ENCODE data around the gene RNGTT.

RNGTT gene

DNA sequence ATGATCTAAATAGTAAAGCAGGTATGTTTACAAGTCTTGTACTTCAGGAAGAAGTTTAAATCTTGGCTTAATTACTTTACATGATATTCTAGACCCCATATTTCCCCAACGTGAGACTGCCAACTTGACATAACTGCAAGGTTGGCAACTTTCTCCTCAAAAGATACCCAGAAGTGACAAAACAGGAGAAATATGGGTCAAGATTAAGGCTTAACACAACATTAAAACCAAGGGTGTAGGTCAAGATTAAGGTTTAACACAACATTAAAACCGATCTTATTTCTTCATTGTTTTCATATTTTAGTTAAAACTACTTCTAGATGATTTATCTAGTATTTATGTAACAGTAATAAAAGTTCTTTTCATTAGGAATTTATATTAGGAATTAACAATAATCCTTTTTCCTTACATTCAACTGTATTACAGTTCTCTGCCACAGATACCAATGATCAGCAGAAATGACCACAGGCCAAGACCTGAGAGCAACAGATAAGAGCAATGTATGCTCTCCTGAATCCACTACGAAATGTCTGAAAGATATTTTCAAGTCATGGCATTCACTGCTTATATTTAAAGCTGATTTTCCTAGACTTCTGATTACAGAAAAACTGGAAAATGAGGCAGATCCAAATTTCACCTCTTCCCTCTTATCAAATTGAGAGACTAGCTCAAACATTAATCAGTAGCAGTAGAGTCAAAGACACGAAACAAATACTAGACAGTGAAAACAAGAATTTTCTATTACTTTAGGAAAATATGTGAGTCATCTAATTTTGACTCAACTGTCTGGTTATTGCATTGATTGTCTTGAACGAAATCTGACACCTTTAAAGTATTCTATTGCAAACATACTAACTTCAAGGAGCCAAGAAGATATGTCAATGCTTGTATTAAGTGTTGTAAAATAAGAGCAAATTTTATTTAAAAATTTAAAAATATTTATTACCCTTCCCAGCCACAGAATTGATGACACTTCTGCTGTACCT is 72.3 kb downstream of the RNGTT start:
- no peaks in the 10 kb centered on the region for H3K4me1 Mint-ChIP-seq
- H3K27ac Mint-ChIP-seq = no peak overlapping the region
- H3K36me3 Mint-ChIP-seq (ENCODE audit: low read depth) = peaks cover 23% of the 10 kb centered on the region
- TF ChIP-seq, protein P1, sequence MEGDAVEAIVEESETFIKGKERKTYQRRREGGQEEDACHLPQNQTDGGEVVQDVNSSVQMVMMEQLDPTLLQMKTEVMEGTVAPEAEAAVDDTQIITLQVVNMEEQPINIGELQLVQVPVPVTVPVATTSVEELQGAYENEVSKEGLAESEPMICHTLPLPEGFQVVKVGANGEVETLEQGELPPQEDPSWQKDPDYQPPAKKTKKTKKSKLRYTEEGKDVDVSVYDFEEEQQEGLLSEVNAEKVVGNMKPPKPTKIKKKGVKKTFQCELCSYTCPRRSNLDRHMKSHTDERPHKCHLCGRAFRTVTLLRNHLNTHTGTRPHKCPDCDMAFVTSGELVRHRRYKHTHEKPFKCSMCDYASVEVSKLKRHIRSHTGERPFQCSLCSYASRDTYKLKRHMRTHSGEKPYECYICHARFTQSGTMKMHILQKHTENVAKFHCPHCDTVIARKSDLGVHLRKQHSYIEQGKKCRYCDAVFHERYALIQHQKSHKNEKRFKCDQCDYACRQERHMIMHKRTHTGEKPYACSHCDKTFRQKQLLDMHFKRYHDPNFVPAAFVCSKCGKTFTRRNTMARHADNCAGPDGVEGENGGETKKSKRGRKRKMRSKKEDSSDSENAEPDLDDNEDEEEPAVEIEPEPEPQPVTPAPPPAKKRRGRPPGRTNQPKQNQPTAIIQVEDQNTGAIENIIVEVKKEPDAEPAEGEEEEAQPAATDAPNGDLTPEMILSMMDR (IDR thresholded peaks at IDR 0.05; ENCODE audit: unreplicated experiment in 3 of 3) = no peak
- H3K9me3 Mint-ChIP-seq = no peaks in the 10 kb centered on the region
- H3K27me3 Mint-ChIP-seq (ENCODE audit: low read depth) = no peaks in the 10 kb centered on the region
- H3K4me3 Mint-ChIP-seq = no peak overlapping the region

DNA sequence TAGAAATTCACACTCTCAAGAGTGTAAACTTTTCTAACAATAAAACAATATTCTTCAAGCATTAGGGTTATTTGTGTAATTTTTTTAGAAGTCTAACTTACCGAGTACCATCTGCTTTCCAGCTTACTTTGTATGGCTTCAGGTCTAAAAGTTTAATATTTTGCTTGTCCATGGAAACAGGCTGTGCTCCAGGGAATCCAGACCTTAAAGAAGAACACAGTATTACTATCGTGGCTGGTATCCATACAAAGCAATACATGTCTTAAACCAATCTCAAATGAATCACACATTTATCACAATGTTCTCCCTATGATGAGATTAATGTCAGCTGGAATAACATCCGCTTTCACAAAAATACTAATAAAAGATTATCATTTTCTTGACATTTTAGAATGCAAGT is 73.0 kb downstream of the RNGTT start:
- no peaks in the 10 kb centered on the region for H3K27me3 Mint-ChIP-seq (ENCODE audit: low read depth)
- peaks cover 31% of the 10 kb centered on the region for H3K36me3 Mint-ChIP-seq (ENCODE audit: low read depth)
- TF ChIP-seq, protein P1 (IDR thresholded peaks at IDR 0.05; ENCODE audit: unreplicated experiment in 3 of 3) = no peak
- no peak overlapping the region for H3K4me3 Mint-ChIP-seq
- no peaks in the 10 kb centered on the region for H3K4me1 Mint-ChIP-seq
- no peak overlapping the region for H3K27ac Mint-ChIP-seq
- H3K9me3 Mint-ChIP-seq = peaks cover 4% of the 10 kb centered on the region

DNA sequence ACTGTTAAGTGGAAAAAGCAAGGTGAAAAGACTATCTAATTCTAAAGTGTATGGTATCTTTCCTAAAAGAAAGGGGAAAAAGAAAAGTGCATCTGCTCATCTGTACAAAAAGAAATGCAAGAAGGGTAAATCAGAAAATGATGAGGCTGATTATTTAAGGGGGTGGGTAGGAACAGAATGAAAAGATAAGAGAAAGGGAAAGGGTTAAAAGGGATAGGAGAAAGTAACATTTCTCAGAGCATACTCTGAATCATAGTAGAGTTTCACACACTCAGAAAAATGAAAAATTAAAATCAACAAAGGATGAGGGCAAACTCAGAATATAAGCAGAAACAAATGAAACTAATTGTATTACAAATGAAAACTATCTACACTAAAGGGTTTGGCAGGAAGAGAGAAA is 79.1 kb downstream of the RNGTT start:
- Mint-ChIP-seq H3K4me3 (no peak overlapping the region), H3K9me3 (peaks cover 16% of the 10 kb centered on the region), H3K36me3 (ENCODE audit: low read depth) (peaks cover 54% of the 10 kb centered on the region), H3K4me1 (no peaks in the 10 kb centered on the region), H3K27ac (no peak overlapping the region), H3K27me3 (ENCODE audit: low read depth) (no peaks in the 10 kb centered on the region)
- TF ChIP-seq, protein P1 (IDR thresholded peaks at IDR 0.05; ENCODE audit: unreplicated experiment in 3 of 3) = no peak

DNA sequence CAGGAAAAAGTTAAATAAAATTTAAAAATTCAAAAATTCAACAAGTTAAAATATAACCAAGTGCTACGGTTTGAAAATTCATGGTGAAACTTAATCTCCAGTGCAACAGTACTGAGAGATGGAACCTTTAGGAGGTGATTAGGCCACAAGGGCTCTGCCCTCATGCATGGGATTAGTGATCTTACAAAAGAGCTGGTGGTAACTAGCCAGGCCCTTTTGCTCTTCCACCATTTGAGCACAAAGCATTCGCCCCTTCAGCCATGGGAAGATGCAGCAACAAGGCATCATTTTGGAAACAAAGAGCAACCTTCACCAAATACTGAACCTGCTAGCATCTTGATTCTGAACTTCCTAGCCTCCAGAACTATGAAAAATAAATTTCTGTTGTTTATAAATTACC is 80.9 kb downstream of the RNGTT start:
- Mint-ChIP-seq H3K4me1 (no peaks in the 10 kb centered on the region), H3K27ac (no peak overlapping the region), H3K27me3 (ENCODE audit: low read depth) (no peaks in the 10 kb centered on the region), H3K9me3 (peaks cover 16% of the 10 kb centered on the region), H3K4me3 (no peak overlapping the region), H3K36me3 (ENCODE audit: low read depth) (peaks cover 48% of the 10 kb centered on the region)
- TF ChIP-seq, protein P1 (IDR thresholded peaks at IDR 0.05; ENCODE audit: unreplicated experiment in 3 of 3) = no peak

DNA sequence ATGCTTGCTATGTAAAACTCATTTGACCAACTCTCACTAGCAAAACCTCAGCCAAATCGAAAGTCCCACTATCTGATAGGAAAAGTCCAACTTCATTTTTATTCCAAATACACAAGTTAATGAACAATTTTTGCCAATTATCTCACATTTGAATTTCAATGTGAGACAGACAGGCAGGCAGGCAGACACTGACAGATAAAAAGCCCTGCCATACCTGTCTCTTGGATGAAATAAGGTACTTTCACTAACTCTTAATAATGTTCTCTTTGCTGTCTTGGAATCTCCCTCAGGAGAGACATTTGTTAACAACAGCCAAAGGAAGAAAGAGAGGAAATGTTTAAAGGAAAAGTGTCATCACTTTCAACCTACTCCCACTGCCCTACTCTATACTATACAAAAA is 82.0 kb downstream of the RNGTT start:
- Mint-ChIP-seq H3K27me3 (ENCODE audit: low read depth) (no peaks in the 10 kb centered on the region), H3K9me3 (peaks cover 16% of the 10 kb centered on the region), H3K27ac (no peak overlapping the region), H3K4me3 (no peak overlapping the region), H3K36me3 (ENCODE audit: low read depth) (peaks cover 37% of the 10 kb centered on the region), H3K4me1 (no peaks in the 10 kb centered on the region)
- TF ChIP-seq, protein P1 (IDR thresholded peaks at IDR 0.05; ENCODE audit: unreplicated experiment in 3 of 3) = no peak

DNA sequence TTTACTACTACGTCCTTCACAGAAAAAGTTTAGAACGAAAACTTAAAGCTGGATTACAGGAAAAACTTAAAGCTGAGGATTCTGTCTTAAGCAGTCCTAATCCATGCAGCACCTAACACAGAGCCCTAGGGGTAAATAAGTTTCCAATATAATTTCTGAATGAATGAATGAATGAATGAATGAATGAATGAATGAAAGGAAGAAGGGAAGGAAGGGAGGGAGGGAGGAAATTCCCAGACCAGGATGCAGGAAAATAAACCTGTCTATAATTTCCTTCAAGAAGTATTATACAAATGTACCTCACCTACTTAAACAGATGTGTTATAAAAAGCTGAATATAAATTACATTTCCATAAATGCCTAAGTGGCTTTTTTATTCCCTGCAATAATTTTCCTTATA is 83.4 kb downstream of the RNGTT start:
- peaks cover 9% of the 10 kb centered on the region for H3K9me3 Mint-ChIP-seq
- H3K4me1 Mint-ChIP-seq = no peaks in the 10 kb centered on the region
- H3K27ac Mint-ChIP-seq = no peak overlapping the region
- TF ChIP-seq, protein P1 (IDR thresholded peaks at IDR 0.05; ENCODE audit: unreplicated experiment in 3 of 3) = no peak
- peaks cover 23% of the 10 kb centered on the region for H3K36me3 Mint-ChIP-seq (ENCODE audit: low read depth)
- H3K4me3 Mint-ChIP-seq = no peak overlapping the region
- no peaks in the 10 kb centered on the region for H3K27me3 Mint-ChIP-seq (ENCODE audit: low read depth)

Data from nephron (organoid).